Activated naive CD8-positive, alpha-beta T cell treated with anti-CD3 and anti-CD28 coated beads, Interleukin-2, amount 50 U/mL, for 24 hours (primary cell): ENCODE measurements around the gene GHITM.
A peak's percentile ranks its signal among the peaks of the same experiment; 100 is the strongest.

ENCODE experiments used
- ATAC-seq: fragments of 150-1000 bp; cut with Tn5 transposase; one replicate; pipeline ENCODE4 v1.10.0; 2021
- DNase-seq: peaks from one replicate; pipeline ENCODE4 v3.0.0; 2021
- H3K27ac Mint-ChIP-seq: one replicate; pipeline ENCODE4 v1.8.0; 2021; ENCODE audit warnings: mild to moderate bottlenecking, mixed read lengths
- H3K27me3 Mint-ChIP-seq: one replicate; pipeline ENCODE4 v1.8.0; 2021; ENCODE audit warnings: mixed read lengths
- H3K36me3 Mint-ChIP-seq: one replicate; pipeline ENCODE4 v1.8.0; 2021; ENCODE audit warnings: low read depth, mixed read lengths
- H3K4me1 Mint-ChIP-seq: one replicate; pipeline ENCODE4 v1.8.0; 2021; ENCODE audit warnings: mixed read lengths
- H3K4me3 Mint-ChIP-seq: one replicate; pipeline ENCODE4 v1.8.0; 2021; ENCODE audit warnings: mild to moderate bottlenecking, moderate library complexity, mixed read lengths
- H3K9me3 Mint-ChIP-seq: one replicate; pipeline ENCODE4 v1.8.0; 2021; ENCODE audit warnings: mixed read lengths

The GHITM gene

DNA sequence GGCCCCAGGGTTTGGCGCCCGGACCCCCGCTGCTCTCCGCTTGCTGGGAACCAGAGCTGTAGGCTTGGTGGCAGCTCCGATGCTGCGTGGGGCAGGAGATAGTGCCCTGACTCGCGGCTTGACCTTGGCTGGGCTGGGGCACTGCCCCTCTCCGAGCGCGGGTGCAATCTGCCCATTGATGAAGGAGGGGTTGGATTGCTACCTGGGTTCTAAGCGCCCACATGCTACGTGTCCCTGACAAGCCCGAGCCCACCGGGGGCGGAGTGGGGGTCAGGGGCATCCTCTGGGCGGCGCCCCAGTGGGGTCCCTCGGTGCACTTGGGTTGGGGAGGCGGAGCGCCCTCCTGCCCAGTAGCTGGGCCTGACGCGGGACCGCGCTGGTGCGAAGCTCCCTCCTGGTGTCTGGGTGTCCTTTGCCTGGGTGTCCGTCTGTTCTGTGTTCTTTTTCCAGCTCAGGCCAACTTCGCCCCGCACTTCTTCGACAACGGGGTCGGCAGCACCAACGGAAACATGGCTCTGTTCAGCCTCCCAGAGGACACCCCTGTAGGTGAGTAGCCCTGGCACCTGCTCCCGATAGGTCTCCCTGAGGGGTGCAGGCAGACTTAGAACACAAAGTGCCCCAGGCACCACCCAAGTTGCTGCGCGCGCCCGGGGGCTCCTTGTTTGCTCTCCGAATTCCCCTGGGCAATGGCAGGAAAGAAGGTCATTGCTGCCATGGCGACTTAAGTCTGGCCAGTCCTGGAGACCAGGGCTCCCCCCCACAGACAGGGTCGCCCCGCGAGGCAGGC, 55.9 kb downstream of the GHITM start:
- DNase-seq (no peak), ATAC-seq (no peak)
- no peaks in the 10 kb centered on the region for H3K36me3 Mint-ChIP-seq
- no peaks in the 10 kb centered on the region for H3K9me3 Mint-ChIP-seq
- no peak overlapping the region for H3K27ac Mint-ChIP-seq
- H3K4me3 Mint-ChIP-seq, result peak overlapping the region; percentile 46
- H3K27me3 Mint-ChIP-seq, result peaks cover 33% of the 10 kb centered on the region
- peaks cover 11% of the 10 kb centered on the region for H3K4me1 Mint-ChIP-seq

DNA sequence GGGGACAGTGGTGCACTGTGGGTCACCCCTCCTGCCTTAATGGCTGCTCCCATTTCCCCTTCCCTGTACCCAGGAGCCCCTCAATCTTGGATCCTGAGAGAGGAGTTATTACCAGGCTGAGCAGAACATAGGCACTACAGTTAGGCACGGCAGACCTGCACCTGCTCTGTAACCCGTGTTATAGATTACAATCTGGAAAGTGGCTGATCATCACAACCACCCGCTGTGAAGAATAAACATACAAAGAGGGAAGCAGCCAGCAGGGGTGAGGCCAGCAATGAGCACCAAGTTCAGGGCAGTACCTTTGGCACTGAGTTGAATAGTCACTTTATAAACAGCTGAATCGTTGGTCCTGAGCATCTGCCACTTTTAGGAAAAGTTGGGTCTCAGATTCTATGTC, 56.8 kb downstream of the GHITM start:
- Mint-ChIP-seq H3K9me3 (no peaks in the 10 kb centered on the region), H3K27ac (no peak overlapping the region), H3K27me3 (peaks cover 33% of the 10 kb centered on the region), H3K4me3 (no peak overlapping the region), H3K36me3 (no peaks in the 10 kb centered on the region), H3K4me1 (peaks cover 9% of the 10 kb centered on the region)
- ATAC-seq (no peak), DNase-seq (no peak)

DNA sequence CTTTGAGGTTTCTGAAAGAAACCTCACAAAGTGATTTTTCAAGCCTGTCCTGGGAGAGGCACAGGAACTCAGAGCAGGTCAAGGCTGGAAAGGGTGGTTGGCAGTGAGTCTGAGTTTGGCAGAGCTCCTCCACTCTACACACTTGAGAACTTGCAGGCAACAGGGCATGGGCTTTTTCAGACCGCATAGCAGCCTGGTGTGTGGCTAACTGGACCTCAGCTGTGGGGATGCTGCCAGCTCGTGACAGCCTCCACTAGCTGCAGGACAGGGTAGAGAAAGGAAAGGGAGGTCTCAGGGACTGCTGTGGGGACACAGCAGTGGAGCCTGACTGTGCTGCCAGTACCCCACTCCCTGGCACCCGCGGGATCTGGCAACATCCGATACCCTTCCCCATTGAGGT, 57.6 kb downstream of the GHITM start:
- H3K36me3 Mint-ChIP-seq, result no peaks in the 10 kb centered on the region
- DNase-seq (no peak), ATAC-seq (no peak)
- peaks cover 33% of the 10 kb centered on the region for H3K27me3 Mint-ChIP-seq
- H3K9me3 Mint-ChIP-seq, result no peaks in the 10 kb centered on the region
- no peak overlapping the region for H3K4me3 Mint-ChIP-seq
- no peak overlapping the region for H3K27ac Mint-ChIP-seq
- H3K4me1 Mint-ChIP-seq, result peaks cover 4% of the 10 kb centered on the region

DNA sequence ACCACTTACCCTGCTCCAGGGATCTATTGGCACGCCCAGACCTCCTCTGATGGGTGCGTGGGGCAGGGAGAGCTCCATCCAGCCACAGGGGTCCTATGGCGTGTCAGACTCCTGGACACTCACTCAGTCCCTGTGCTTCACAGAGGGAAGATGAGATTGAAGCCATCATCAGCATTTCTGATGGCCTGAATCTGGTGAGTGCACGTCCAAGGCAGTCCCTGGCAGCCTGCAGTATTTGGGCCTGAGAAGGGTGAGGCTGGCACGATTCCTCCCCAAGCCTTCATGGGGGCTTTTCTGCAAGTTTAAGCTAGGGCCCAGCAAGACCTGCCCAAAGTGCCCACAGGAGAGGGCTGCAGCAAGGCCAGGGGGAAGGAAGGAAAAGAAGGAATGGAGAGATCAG, 58.3 kb downstream of the GHITM start:
- DNase-seq (no peak), ATAC-seq (no peak)
- Mint-ChIP-seq H3K4me1 (peaks cover 4% of the 10 kb centered on the region), H3K4me3 (no peak overlapping the region), H3K9me3 (no peaks in the 10 kb centered on the region), H3K27ac (no peak overlapping the region), H3K36me3 (no peaks in the 10 kb centered on the region), H3K27me3 (peaks cover 30% of the 10 kb centered on the region)

DNA sequence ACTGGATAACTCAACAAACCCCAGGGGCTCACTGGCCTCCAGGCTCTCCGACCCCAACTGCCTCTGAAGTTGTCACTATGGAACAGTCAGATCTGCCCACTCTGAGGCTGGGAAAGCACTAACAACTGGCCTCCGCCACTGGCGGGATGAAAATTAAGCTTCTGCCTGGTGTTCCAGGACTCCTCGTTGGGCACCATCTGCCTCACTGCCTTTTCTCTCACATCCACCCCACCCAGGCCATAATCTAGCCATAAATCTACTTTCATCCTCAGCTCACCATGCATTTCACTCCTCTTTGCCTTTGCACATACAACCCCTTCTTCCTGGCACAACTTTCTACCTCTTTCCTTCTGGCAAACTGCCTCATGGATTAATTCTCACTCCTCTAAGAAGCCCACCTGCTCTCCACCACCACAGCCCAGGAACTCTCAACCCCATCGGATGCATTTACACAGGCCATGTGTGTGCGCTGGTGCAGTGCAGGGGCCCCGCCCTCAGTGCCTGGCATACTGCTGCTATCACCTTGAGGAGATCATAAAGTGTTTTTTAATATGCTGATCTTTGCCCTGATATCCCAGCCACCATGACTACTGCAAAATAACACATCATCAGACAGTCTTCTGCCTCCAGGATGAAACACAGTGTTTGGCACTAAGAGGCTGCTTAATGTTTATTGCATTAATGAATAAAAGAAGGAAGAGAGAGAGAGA, 59.1 kb downstream of the GHITM start:
- peaks cover 4% of the 10 kb centered on the region for H3K4me1 Mint-ChIP-seq
- ATAC-seq, result no peak
- H3K9me3 Mint-ChIP-seq, result no peaks in the 10 kb centered on the region
- peaks cover 29% of the 10 kb centered on the region for H3K27me3 Mint-ChIP-seq
- DNase-seq, result no peak
- no peak overlapping the region for H3K4me3 Mint-ChIP-seq
- H3K36me3 Mint-ChIP-seq, result no peaks in the 10 kb centered on the region
- no peak overlapping the region for H3K27ac Mint-ChIP-seq

DNA sequence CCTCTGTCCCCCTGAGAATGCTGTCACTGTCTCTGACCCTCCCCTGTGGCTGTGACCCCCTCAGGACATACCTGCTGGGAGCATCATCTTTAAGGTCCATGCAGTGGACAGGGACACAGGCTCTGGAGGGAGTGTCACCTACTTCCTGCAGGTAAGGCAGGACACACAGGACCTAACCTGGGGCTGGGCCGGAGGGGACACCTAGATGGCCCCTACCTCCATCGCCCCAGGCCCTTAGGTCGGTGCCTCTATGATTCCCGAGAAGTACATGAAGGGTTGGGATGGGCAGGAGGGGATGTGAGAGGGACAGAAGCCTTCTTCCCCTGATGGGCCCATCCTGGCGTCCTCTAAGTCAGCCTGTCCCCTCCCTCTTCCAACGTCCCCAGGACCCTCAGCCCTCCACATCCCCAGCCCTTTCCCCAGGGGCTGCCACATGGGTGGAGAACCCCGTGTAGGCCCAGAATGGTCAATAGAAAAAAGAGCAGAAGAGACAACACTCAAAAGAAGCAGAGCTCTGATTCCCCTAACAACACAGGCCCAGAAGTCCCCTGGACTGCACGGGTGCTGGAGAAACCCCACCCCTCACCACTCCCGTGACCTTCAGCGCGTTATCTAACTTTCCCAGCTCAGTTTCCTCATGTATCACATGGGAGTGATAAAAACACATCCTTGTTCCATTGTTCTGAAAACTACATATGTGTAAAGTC, 61.4 kb downstream of the GHITM start:
- H3K4me1 Mint-ChIP-seq, result no peaks in the 10 kb centered on the region
- peaks cover 18% of the 10 kb centered on the region for H3K27me3 Mint-ChIP-seq
- H3K4me3 Mint-ChIP-seq, result no peak overlapping the region
- DNase-seq, result no peak
- no peak for ATAC-seq
- no peaks in the 10 kb centered on the region for H3K9me3 Mint-ChIP-seq
- H3K27ac Mint-ChIP-seq, result no peak overlapping the region
- H3K36me3 Mint-ChIP-seq, result no peaks in the 10 kb centered on the region

DNA sequence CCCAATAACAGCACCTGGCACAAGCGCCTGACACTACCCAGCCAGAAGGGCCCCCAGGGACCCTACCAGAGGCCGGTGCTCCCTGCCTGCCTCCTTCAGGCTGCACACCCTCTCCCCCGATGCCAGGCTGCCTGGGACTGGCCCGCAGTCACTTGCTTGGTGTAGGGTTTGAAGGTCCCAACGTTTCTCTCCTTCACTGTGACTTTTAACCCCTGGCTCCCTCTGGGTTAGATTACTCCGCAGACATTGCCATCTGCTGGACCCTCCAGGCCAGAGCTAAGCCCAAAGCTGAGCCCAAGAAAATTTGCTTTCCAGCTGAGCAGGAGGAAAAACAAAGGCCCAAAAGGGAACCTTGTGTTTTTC, 61.9 kb downstream of the GHITM start:
- Mint-ChIP-seq H3K4me3 (no peak overlapping the region), H3K4me1 (no peaks in the 10 kb centered on the region), H3K9me3 (no peaks in the 10 kb centered on the region), H3K36me3 (no peaks in the 10 kb centered on the region), H3K27me3 (peaks cover 12% of the 10 kb centered on the region), H3K27ac (no peak overlapping the region)
- DNase-seq, result no peak
- ATAC-seq, result no peak

DNA sequence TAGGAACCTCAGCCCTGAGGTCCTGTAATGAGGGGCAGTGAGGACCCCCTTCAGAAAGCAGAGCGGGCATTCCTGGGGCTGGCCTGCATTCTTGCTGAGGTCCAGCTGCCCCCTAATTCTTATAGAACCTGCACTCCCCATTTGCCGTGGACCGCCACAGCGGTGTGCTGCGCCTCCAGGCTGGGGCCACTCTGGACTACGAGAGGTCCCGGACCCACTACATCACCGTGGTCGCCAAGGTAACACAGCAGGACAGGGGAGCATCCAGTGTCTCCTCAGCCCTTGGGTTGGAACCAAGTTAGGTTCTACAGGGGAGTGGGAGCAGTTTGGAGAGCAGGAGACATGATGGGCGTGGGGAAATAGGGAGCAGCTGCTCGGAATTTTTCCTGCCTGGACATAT, 62.4 kb downstream of the GHITM start:
- no peak for ATAC-seq
- Mint-ChIP-seq H3K36me3 (no peaks in the 10 kb centered on the region), H3K27ac (no peak overlapping the region), H3K4me3 (no peak overlapping the region), H3K27me3 (peaks cover 8% of the 10 kb centered on the region), H3K4me1 (no peaks in the 10 kb centered on the region), H3K9me3 (no peaks in the 10 kb centered on the region)
- DNase-seq, result no peak

DNA sequence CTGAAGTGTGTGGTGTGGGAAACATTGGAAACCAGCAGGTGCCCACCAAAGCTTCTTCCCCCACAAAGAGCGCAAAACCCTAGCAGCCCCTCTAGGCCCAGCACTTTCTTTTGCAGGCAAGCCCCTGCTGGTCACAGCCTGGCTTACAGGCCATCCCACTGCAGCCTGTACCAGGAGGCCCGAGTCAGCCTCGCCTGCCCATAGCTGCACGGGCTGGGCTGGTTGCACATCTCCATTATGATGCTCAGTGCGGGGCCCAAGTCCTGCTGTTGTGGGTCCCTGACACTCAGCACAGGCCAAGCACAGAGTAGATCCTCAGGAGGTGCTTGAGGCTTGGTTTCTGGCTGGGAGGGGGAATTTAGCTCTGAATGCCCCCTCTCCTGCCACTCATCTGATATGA, 63.0 kb downstream of the GHITM start:
- Mint-ChIP-seq H3K36me3 (no peaks in the 10 kb centered on the region), H3K27me3 (peaks cover 11% of the 10 kb centered on the region), H3K9me3 (no peaks in the 10 kb centered on the region), H3K27ac (no peak overlapping the region), H3K4me1 (no peaks in the 10 kb centered on the region), H3K4me3 (no peak overlapping the region)
- DNase-seq (no peak), ATAC-seq (no peak)
